ENCODE results near the gene GOPC.
A peak's percentile ranks its signal among the peaks of the same experiment; 100 is the strongest.

Gene GOPC

DNA sequence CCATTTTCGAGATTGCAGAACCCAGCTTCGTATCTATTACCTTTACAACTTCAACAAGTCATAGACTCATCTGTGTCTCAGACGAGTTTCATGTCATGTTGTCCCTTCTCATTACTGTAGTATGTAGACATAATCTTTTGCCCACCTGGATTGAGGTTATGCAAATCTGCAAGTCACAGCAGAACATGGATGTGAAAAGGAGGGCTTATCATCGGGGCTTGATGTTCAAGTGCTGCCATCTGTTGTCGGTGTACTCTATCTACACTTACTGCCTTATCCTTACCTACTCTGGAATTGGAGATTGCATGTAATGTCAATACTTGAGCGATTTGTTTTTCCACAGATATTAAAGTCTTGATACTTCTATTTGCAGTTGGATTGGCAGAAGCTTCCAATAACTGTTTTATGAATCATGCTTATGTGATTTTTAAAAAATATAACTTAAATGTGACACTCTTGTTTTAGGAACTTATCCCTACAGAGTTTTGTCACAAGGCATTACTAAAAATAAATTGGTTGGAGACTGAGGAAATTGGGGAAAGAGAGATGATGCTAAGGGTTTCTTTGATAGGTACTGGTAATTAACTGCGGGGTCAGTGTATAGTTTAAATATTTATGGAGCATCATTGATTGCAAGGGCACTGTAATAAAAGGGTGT lies 3.0 kb upstream of the GOPC start:
- no peaks in the 10 kb centered on the region for H3K9me2 ChIP-seq (replicated peaks; ENCODE audit: low read depth, low read length)
- no peak overlapping the region for H3K4me3 ChIP-seq (ENCODE audit: low read length, poor library complexity, severe bottlenecking)
- peaks cover 5% of the 10 kb centered on the region for H3K4me1 ChIP-seq (ENCODE audit: insufficient read depth, low read length, poor library complexity, severe bottlenecking)
- no peak overlapping the region for H3K9ac ChIP-seq (ENCODE audit: low read depth, low read length, poor library complexity, severe bottlenecking)
- no peaks in the 10 kb centered on the region for H3K27me3 ChIP-seq (ENCODE audit: insufficient read depth, low read length, poor library complexity, severe bottlenecking)
- no peak for TF ChIP-seq EZH2phosphoT487 (IDR thresholded peaks at IDR 0.05; ENCODE audit: borderline replicate concordance)
- TF ChIP-seq, protein P1, sequence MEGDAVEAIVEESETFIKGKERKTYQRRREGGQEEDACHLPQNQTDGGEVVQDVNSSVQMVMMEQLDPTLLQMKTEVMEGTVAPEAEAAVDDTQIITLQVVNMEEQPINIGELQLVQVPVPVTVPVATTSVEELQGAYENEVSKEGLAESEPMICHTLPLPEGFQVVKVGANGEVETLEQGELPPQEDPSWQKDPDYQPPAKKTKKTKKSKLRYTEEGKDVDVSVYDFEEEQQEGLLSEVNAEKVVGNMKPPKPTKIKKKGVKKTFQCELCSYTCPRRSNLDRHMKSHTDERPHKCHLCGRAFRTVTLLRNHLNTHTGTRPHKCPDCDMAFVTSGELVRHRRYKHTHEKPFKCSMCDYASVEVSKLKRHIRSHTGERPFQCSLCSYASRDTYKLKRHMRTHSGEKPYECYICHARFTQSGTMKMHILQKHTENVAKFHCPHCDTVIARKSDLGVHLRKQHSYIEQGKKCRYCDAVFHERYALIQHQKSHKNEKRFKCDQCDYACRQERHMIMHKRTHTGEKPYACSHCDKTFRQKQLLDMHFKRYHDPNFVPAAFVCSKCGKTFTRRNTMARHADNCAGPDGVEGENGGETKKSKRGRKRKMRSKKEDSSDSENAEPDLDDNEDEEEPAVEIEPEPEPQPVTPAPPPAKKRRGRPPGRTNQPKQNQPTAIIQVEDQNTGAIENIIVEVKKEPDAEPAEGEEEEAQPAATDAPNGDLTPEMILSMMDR (conservative IDR thresholded peaks at IDR 0.05; ENCODE audit: low read length): peak; percentile 87
- no peaks in the 10 kb centered on the region for H3K9me3 ChIP-seq (ENCODE audit: insufficient read depth, low read depth, low read length)
- no peaks in the 10 kb centered on the region for H3K36me3 ChIP-seq (ENCODE audit: insufficient read depth, low read length)
- no peak overlapping the region for H2AFZ ChIP-seq (ENCODE audit: low read length)
- H3F3A ChIP-seq (ENCODE audit: low read depth): no peaks in the 10 kb centered on the region
- H3K4me2 ChIP-seq (ENCODE audit: low read depth, low read length, poor library complexity, severe bottlenecking): no peak overlapping the region
- H4K20me1 ChIP-seq (ENCODE audit: insufficient read depth, low read length, poor library complexity, severe bottlenecking): peaks cover 19% of the 10 kb centered on the region
- H3K79me2 ChIP-seq (ENCODE audit: insufficient read depth, low read length): peaks cover 20% of the 10 kb centered on the region

DNA sequence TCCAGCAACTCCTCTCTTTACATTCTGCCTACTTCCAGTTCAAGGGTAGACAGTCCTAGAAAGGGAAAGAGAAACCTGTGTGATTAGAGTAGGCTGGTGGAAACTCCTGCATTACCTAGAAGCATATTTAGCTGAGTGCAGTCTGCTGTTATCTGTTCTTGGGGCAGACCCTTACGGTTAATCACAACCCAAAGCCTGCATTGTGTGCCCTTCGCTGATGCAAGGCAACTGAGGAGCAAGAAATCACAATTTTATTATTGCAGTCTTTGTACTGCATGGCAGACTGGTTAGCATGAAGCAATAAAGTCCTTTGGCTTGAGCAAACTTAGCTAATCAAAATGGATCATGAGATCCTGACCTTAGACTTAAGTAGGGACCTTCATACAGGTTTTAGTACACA lies 1.5 kb upstream of the GOPC start:
- TF ChIP-seq, protein P1 (conservative IDR thresholded peaks at IDR 0.05; ENCODE audit: low read length): no peak
- TF ChIP-seq EZH2phosphoT487 (IDR thresholded peaks at IDR 0.05; ENCODE audit: borderline replicate concordance): no peak
- no peaks in the 10 kb centered on the region for H3K27me3 ChIP-seq (ENCODE audit: insufficient read depth, low read length, poor library complexity, severe bottlenecking)
- H3F3A ChIP-seq (ENCODE audit: low read depth): no peaks in the 10 kb centered on the region
- H3K79me2 ChIP-seq (ENCODE audit: insufficient read depth, low read length): peaks cover 34% of the 10 kb centered on the region
- H3K9me2 ChIP-seq (replicated peaks; ENCODE audit: low read depth, low read length): no peaks in the 10 kb centered on the region
- H3K36me3 ChIP-seq (ENCODE audit: insufficient read depth, low read length): no peaks in the 10 kb centered on the region
- no peaks in the 10 kb centered on the region for H3K9me3 ChIP-seq (ENCODE audit: insufficient read depth, low read depth, low read length)
- no peak overlapping the region for H3K4me3 ChIP-seq (ENCODE audit: low read length, poor library complexity, severe bottlenecking)
- peaks cover 13% of the 10 kb centered on the region for H3K4me1 ChIP-seq (ENCODE audit: insufficient read depth, low read length, poor library complexity, severe bottlenecking)
- no peak overlapping the region for H3K9ac ChIP-seq (ENCODE audit: low read depth, low read length, poor library complexity, severe bottlenecking)
- H2AFZ ChIP-seq (ENCODE audit: low read length): no peak overlapping the region
- peaks cover 34% of the 10 kb centered on the region for H4K20me1 ChIP-seq (ENCODE audit: insufficient read depth, low read length, poor library complexity, severe bottlenecking)
- no peak overlapping the region for H3K4me2 ChIP-seq (ENCODE audit: low read depth, low read length, poor library complexity, severe bottlenecking)

DNA sequence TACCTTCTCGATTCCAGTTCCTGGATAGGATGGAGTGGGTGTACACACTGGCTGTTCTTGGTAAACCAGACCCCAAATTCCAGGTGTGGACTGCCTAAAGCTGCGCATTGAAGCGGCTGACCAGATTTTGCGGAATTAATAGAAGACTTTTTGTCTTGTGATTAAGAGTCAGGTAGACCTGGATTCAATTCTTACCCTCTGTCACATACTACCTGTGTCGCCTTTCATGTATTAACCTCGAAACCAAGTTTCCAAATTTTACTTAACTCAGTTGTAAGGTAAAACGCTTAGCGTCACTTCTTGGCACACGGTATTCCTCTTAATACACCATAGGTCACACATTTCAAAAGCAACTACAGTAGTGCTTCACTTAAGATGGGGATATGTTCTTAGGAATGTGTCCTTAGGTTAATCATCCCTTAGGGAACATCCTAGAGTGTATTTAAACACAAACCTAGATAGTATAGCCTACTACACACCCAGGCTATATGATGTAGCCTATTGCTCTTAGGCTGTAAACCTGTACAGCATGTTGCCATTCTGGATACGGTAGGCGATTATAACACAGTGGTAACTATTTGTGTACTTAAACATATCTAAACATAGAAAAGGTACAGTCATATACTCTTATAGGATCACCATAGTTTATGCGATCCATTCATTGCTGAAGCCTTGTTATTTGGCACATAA lies 733 bp upstream of the GOPC start:
- Histone ChIP-seq H3K9me3 (ENCODE audit: insufficient read depth, low read depth, low read length) (no peaks in the 10 kb centered on the region), H3F3A (ENCODE audit: low read depth) (no peaks in the 10 kb centered on the region), H2AFZ (ENCODE audit: low read length) (peak overlapping the region; percentile 96), H3K9ac (ENCODE audit: low read depth, low read length, poor library complexity, severe bottlenecking) (peak overlapping the region; percentile 96), H3K79me2 (ENCODE audit: insufficient read depth, low read length) (peaks cover 42% of the 10 kb centered on the region), H3K4me3 (ENCODE audit: low read length, poor library complexity, severe bottlenecking) (peak overlapping the region; percentile 95), H3K36me3 (ENCODE audit: insufficient read depth, low read length) (no peaks in the 10 kb centered on the region), H3K9me2 (replicated peaks; ENCODE audit: low read depth, low read length) (no peaks in the 10 kb centered on the region), H3K4me1 (ENCODE audit: insufficient read depth, low read length, poor library complexity, severe bottlenecking) (peaks cover 18% of the 10 kb centered on the region), H4K20me1 (ENCODE audit: insufficient read depth, low read length, poor library complexity, severe bottlenecking) (peaks cover 42% of the 10 kb centered on the region), H3K4me2 (ENCODE audit: low read depth, low read length, poor library complexity, severe bottlenecking) (peak overlapping the region; percentile 75), H3K27me3 (ENCODE audit: insufficient read depth, low read length, poor library complexity, severe bottlenecking) (no peaks in the 10 kb centered on the region)
- TF ChIP-seq, protein P1 (conservative IDR thresholded peaks at IDR 0.05; ENCODE audit: low read length): no peak
- no peak for TF ChIP-seq EZH2phosphoT487 (IDR thresholded peaks at IDR 0.05; ENCODE audit: borderline replicate concordance)
